ENCODE results near the gene AGR3.

Gene AGR3

GRCh38 chr7:16881844-16882243 lies at the start of gene AGR3:
Gene AGR3 (minus strand): TSS chr7:16881983. CDS start chr7:16878618, 3,365 bp downstream.
- no peak for DNase-seq

GRCh38 chr7:16930946-16931345 lies 49.2 kb upstream of the AGR3 start:
- DNase-seq, result no peak

GRCh38 chr7:16929146-16929762 lies 47.5 kb upstream of the AGR3 start:
- DNase-seq, result peak; percentile 32 to 62 (median 61)

GRCh38 chr7:16926861-16927260 lies 45.1 kb upstream of the AGR3 start:
- DNase-seq, result peak in 1 of 3 donors; percentile 32

- peak; percentile 70 to 79 (median 77) for DNase-seq
Observed at GRCh38 chr7:16926283-16926682, 44.5 kb upstream of the AGR3 start.

GRCh38 chr7:16925609-16926008 lies 43.8 kb upstream of the AGR3 start:
- DNase-seq, result no peak

- DNase-seq, result no peak
Observed at GRCh38 chr7:16923019-16923418, 41.2 kb upstream of the AGR3 start.

- no peak for DNase-seq
Observed at GRCh38 chr7:16921644-16922257, 40.0 kb upstream of the AGR3 start.

GRCh38 chr7:16921151-16921550 lies 39.4 kb upstream of the AGR3 start:
- DNase-seq, result no peak

GRCh38 chr7:16919440-16919839 lies 37.7 kb upstream of the AGR3 start:
- DNase-seq, result no peak

GRCh38 chr7:16918288-16918895 lies 36.6 kb upstream of the AGR3 start:
- DNase-seq, result peak; percentile 70 to 78 (median 75)

- DNase-seq, result no peak
Observed at GRCh38 chr7:16916738-16917137, 35.0 kb upstream of the AGR3 start.

GRCh38 chr7:16916105-16916639 lies 34.4 kb upstream of the AGR3 start:
- DNase-seq, result peak in 1 of 3 donors; percentile 12

GRCh38 chr7:16915405-16915804 lies 33.6 kb upstream of the AGR3 start:
- no peak for DNase-seq

- no peak for DNase-seq
Observed at GRCh38 chr7:16914771-16915170, 33.0 kb upstream of the AGR3 start.

- DNase-seq, result no peak
Observed at GRCh38 chr7:16913643-16914042, 31.9 kb upstream of the AGR3 start.

- DNase-seq, result no peak
Observed at GRCh38 chr7:16912540-16912939, 30.8 kb upstream of the AGR3 start.

- DNase-seq, result no peak
Observed at GRCh38 chr7:16908561-16908960, 26.8 kb upstream of the AGR3 start.

- no peak for DNase-seq
Observed at GRCh38 chr7:16905300-16906044, 23.7 kb upstream of the AGR3 start.

GRCh38 chr7:16904076-16904475 lies 22.3 kb upstream of the AGR3 start:
- no peak for DNase-seq

GRCh38 chr7:16900209-16900768 lies 18.5 kb upstream of the AGR3 start:
- DNase-seq, result peak; percentile 38 to 50 (median 39)

- no peak for DNase-seq
Observed at GRCh38 chr7:16891874-16892643, 10.3 kb upstream of the AGR3 start.

All from suppressor macrophage treated with lipopolysaccharide for 1 hour (primary cell).